ENCODE measurements around the gene PHLPP1.

PHLPP1 gene

DNA sequence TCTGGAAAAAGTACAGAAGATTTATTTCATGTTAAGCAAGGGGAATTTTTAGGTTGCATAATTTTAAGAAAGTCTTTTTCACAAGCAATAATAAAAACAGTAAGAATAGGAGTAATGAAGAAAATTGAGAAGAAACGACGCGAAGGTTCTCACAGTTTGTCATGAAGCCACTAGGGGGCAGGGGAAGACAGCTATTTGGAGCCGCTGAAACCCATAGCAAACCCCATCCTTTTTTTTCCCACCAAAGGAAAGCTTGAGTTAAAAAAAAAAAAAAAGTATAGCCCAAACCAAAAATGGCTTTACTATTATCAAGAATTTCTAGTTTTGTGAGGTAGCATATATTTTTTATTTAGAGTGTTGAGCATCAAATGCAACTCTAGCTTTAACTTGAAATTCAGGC lies 300.9 kb downstream of the PHLPP1 start:
- DNase-seq (ENCODE audit: low read depth): peak; percentile 13

DNA sequence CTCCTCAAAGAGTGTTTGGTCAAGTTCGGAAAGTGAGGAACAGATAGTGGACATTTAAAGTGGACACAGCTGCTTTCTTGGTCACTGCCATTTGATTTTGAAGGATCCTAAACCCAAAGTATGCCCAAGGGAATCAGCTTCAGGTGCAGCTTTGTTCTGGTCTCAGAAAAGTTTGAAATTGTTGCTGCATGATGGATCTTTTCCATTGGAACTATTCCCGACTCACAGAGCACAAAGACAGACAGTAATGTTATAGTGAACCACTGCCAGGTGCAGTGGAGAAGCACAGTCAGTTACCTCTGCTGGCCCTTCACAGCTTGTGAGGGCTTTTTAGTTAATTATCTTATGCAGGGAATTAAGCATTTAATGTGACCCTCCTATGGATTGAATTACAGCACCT lies 301.7 kb downstream of the PHLPP1 start:
- no peak for DNase-seq (ENCODE audit: low read depth)

- DNase-seq (ENCODE audit: low read depth): no peak
Observed at GRCh38 chr18:63017977-63018376, 302.6 kb downstream of the PHLPP1 start.

GRCh38 chr18:63022429-63023022 lies 307.2 kb downstream of the PHLPP1 start:
- peak; percentile 28 for DNase-seq (ENCODE audit: low read depth)

DNA sequence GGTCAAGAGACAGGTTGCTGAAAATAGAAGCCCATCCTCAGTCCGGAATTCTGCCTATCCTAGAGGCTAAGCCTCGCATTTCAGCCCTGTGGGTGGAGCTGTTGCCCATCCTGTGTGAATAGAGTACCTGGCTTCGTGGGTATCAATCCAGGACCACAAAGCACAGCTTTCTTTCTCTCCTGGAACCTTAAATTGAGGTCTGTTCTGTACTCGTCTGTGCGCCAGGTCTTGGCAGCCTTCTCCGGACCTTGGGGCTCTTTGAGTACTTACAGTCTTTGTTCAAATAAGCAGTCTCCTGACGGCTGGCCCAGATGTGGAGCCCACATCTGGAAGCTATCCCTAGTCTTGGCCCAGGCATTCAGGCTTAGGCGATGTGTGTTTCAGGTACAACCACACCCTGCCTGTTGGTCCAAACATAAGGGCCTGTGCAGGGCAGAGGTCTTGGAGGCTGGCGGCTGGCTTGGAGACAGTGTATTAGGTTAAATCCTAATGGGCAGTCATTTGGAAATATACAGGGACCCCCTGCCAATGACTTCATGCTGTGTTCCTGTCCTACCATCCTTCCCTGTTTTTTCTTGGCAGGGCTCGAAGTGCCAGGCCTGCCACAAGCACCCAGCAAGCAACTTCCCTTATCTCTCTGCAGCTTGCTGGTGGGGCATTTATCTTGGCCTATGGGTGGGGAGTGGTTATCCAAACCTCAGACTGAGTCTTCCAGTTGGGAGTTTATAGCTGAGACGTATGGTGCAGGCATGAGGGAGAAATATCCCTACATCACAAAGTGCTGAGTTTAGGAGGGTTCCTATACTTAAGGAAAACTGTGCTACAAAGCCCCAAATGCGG lies 310.1 kb downstream of the PHLPP1 start:
- no peak for DNase-seq (ENCODE audit: low read depth)

DNA sequence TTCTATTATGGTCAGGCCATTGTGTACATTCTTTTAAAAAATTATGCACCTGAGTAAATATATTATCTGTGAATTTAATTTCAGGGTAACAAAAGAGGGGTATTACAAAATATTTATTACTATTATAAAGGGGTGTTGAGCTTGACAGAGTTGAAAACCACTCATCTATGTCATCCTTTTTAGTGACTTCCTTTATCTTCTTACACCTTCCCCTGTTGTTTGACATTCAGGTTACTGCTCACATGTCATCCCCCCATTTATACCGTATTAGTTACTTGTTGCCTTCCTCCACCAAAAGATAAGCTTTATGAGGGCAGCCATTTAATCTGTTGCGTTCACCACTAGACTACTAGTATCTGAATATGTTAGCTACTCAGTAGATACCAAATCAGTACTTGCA lies 313.0 kb downstream of the PHLPP1 start:
- DNase-seq (ENCODE audit: low read depth): no peak
